HG03108 (cell line): Measurements from ENCODE around the gene RBM6.

ENCODE experiments used
- ATAC-seq: cut with Tn5 transposase; IDR thresholded peaks from one replicate; pipeline ENCODE4 v1.9.1; 2021; ENCODE audit warnings: moderate library complexity; ENCODE audit not compliant: unreplicated experiment

Gene RBM6

DNA sequence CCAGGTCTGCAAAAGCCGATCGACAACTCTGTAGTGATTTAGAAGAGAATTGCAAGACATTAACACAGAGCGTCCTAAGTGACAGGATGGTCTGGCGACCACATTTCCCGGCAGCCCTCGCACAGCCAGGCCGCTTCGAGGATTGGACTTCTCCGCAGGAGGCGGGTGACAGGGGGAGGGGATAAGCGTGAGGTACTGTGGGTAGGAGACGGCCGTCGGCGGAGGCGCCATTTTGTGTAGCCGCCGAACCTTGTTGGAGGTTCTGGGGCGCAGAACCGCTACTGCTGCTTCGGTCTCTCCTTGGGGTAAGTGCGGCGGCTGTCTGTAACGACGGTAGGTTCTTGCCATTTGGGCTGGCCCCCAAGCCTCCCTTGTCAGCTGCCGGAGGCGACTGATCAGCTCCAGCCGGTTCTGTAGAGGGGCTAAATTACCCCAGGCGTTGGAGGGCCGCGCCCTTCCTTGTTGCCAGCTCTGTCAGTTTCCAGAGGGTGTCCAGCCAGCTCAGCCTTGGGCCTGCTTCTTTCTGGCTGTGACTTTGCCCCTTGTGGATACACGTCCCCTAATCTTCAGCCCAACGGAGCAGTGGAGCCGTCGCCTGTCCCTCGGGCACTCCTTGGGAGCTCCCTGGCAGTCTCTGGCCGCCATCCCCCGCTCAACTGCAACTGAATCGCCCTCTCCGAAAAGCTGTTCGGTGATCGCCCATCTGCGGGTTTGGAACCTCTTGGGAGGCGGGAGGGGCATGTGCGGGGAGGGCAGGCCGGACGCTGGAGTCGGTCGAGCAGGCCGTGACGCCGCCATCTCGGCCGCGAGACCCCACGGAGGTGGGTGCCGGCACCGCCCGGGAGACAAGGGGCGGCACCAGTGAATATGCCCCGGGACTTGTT is 149.0 kb downstream of the RBM6 start, which contains the start of gene RBM5:
Gene RBM5 (plus strand): TSS at position 195 of the 884 bp plus-strand sequence. CDS start 1,516 bp downstream, outside the sequence.
- ATAC-seq, result peak; percentile 95

DNA sequence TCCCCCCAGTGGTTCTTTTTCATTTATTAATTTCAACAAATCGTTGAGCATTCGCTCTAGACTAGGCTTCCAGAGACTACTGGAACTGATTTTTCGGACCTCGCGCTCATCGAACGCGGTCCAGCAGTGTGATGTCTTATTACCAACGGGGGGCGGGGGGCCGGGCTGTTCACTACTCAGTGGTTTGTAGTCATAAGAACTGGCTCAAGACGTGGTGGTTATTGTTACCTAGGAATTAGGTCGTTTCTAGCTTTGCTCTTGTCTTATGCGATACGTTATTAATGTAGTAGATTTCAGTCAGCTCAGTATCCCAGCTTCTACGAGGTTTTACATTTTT is 149.6 kb downstream of the RBM6 start:
- ATAC-seq, result no peak

DNA sequence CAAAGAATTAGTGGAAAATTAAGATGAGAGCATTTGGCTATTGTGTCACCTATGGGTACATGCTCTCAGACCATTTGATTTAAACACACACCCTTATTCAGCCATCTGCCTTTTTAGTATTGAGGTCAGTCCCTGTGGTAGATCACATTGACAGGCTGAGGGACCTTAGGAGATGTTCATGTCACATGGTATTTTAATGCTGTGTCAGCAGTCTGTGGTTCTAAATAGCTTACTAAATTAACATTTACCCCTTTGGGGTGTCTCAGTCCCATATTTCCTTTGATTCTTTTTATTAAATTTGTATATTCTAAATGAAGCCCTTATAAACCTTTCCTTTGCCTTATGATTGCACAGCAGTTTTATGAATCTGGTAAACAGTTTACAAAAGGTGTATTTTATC is 151.0 kb downstream of the RBM6 start:
- no peak for ATAC-seq

DNA sequence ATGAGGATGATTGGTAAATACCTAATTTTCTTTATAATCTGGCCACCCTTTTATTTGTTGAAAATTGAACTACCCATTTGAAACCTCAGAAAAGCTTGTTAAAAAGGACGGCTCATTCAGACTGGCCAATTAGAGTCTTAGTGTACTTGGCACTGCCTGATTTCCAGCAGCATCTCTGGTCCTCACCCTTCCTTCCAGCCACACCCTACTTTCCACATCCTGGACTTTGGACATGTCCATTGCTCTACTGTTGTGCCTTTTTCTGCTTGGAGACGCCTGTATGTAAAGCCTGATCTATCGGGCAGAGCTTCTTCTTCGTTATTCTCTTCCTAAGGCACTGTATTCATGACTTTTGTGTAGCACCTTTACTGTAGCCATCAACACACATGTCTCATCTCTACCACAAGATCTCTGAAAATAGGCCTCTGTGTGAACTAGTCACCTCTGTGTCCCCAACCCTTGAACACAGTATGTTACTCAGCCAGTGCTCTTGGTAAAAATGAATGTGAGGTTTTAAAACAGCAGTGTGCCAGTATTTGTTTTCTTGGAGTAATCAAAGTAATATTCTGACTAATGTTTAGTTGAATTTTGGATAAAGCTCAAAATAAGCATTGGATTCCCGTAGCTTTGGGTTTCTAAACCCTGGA is 155.5 kb downstream of the RBM6 start:
- no peak for ATAC-seq

DNA sequence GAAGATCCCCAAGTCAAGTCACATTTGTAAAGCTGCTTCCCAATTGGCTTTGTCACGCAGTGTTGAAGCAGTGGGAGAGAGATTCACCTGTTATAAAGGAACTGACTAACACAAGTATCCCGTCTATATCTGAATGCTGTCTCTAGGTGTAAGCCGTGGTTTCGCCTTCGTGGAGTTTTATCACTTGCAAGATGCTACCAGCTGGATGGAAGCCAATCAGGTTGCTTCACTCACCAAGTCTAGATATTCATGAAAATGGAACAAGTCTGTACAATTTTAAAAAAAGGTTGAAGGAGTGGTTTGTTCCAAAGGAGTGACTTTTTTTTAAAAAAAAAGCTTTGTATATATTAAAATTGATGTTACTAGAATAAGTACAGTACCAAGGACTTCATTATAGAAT is 160.4 kb downstream of the RBM6 start:
- ATAC-seq, result no peak

DNA sequence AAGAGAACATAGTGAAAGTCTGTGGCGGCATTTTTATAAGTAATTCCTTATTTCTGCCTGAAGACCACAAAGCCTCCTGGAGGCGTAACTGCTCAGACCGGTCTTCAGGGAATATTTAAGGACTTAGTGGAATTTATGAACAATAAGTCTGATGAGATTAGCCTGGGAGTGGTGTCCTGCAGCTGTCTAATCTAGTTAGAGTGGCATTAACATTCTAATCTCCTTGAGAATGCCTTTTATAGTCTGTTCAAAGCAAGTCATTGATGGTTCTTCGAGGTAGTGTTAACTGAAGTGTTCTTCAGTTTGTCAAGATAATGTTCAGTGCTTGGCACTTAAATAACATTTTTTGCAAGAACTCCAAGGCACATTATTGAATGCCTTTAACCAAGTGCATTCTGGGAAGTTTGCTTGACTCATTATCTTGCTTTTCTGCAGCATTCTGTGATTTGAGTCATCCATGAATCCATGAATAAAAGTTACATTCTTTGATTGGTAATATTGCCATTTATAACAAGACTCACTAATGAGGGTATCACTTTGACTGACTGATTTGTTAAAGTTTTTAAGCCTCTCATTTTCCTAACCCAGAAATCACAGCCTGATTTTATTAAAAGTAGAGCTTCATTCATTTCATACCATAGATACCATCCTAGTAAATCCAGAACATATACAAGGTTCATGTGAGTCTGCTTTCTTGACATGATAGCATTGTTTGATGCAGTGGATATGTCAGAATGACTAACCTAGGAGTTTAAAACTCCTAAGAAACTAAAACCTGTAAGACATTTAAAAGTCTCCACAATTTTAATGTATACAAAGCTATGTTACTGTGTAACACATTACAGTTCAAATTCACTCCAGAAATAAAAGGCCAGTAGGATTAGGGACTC is 161.3 kb downstream of the RBM6 start:
- ATAC-seq, result no peak

DNA sequence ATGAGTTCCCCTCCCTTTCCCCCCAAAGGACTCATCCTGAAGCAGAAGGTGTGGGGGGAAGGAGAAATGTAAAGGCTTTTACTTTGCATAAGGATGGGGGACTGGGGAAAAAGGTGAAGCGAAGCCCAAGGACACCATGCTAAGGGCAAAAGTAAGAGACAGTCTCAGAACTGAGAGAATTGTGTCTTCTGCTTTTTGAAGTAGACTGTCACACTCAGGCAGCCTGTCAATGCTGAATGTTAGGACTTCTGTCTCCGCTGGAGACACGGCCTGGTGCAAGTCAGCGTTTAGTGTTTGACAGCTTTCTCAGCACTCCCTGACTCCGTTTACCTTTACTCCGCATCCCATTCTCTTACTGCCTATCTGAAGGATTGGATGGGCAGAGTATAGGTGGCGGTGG is 162.6 kb downstream of the RBM6 start:
- no peak for ATAC-seq

DNA sequence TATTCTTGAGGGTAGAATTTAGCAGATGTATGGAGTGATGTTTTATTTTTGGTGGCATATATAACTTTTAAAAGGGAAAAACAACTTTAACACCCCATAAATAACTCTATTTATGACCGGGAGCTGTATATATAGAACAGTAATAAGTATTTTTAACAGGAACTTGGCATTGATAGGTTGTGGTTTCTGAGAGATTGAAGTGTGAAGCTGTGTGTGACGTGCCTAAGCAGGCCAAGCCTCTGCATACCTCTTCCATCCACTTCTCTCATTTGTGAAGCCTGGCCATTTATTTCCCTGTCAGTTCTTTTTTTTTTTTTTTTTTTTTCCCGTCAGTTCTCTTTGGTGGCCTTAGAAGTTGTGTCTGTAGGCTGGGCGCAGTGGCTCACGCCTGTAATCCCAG is 171.8 kb downstream of the RBM6 start:
- ATAC-seq, result no peak

DNA sequence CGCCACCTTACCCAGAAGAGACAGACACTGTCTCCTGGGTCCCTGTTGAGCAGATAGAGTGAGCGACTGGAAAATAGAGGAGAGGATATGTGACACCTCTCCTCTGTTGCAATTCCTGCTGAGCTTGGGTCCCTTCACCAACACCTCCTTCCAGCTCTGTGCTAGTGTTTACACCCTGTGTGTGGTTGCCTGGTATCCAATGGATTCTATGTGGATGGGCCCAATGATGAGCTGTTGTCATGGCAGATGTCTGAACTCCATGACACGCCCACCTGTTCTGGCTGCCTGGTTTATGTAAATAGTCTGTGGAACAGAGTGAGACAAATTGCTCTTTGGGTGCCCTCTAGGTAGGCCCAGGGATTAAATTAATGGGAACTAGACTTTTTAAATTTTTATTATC is 172.5 kb downstream of the RBM6 start:
- no peak for ATAC-seq

DNA sequence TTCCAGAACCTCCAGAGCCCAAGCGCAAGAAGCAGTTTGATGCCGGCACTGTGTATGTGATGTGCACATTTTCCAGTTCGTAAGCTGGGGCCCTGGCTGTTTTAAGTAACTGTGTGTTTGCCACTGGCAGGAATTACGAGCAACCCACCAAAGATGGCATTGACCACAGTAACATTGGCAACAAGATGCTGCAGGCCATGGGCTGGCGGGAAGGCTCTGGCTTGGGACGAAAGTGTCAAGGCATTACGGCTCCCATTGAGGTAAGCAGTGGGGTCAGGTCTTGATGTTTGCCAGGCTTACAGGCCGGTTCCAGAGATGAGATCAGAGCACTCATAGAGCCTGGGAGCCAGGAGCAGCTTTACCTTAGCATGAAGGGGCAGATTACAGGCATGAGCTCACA is 177.2 kb downstream of the RBM6 start:
- no peak for ATAC-seq

DNA sequence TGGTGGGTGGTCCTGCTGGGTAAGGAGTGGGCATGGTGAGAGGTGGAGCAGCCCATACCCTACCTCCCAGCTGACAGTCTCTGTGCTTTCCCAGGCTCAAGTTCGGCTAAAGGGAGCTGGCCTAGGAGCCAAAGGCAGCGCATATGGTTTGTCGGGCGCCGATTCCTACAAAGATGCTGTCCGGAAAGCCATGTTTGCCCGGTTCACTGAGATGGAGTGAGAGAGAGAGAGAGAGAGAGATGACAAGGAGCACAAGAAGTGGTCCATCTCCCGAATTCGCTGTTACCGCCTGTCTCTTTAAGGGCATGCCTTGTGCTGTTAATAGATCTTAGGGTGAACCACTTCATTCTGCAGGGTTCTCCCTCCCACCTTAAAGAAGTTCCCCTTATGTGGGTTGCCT is 178.3 kb downstream of the RBM6 start:
- ATAC-seq, result no peak

DNA sequence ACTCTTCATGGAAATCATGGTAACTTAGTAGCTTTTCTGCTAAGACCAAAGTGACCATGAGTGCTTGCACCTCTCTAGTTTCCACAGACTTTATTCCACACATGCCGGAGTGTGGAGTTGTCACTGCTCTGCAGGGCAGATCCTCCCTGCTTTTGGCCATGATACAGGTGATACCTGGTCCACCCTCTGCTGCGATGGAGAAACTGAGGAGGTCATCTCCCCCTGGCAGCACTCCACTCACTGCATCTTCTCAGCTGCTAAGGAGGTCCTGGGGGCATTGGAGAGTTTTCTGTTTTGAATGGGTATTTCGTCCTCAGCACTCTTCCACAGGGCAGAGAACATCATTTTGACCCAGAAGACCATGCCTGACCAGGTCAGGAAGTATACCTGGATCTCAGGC is 179.8 kb downstream of the RBM6 start:
- ATAC-seq, result no peak

DNA sequence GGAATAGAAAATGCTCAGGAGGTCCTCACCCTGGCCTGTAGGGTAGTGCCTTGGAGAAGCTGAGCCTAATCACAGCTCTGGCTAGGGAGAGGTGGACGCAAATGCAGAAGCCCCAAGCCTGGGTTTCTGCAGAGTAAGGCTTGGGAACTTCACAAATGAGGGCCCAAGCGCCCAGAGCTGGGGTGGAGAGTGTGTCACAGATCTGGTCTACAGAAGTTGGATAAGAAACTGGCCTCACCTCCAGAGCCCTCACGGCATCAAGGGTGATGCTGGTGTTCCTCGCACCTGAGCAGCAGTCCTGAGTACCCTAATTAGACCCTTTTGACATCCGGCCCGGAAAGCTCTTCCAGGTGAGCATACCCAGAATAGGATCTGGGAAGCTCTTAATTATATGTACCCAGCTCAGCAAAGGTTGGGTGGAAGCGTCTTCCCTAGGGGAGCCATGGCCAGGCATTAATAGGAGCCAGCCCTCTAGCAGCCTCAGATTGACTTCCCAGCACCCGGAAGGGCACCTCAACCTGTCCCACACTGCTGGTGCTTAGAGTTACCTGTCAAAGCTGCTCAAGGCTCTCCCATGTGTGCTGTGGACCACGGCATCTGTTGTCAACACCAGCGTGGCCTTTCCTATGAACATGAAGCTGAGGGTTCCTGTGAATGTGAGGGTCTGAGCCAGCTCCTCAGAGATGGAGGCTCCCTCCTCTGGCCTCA is 180.6 kb downstream of the RBM6 start:
- no peak for ATAC-seq

DNA sequence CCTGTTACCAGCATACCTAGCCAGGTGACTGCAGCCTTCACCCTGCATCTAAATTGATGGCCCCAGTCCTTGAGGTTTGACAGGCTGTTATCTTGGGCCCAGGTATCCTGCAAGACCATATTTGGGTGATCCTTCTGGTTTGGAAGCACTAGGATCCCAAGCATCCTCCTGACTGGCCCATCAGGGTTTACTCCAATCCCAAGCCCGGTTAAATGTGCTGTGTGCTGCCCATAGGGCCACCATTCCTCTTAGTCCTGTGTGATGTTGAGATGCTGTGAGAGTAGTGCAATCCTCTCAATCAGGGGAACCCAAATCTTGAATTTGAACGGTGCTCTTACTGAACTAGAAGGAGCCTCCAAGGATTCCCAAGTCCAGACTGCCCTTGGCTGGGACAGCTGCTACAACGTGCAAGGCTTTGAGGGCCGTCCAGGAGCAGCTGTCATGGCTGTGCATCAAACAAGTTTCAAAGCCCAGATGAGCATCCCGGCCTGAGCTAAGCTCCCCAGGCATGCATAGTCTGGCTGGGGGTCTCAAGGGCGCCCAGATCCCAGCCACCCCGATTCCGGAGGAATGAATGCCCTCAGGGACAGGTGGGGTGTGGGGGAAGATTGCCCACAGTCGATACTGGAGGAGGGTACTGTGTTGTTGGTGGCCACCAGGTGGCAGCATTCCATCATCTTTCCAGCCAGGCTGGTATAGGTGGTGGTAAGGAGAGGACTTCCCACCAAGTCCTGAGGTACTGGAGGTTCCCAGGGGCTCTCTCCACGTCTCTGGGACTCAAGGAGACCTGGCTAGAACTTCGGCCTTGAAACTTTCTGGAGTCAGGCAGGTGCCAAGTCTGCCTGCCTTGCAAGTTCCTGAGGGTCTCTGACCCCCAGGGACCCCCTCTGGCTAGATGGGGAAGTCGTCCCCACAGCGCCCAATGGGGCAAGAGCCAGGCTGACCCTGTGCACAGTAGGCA is 181.4 kb downstream of the RBM6 start:
- ATAC-seq, result peak; percentile 69

DNA sequence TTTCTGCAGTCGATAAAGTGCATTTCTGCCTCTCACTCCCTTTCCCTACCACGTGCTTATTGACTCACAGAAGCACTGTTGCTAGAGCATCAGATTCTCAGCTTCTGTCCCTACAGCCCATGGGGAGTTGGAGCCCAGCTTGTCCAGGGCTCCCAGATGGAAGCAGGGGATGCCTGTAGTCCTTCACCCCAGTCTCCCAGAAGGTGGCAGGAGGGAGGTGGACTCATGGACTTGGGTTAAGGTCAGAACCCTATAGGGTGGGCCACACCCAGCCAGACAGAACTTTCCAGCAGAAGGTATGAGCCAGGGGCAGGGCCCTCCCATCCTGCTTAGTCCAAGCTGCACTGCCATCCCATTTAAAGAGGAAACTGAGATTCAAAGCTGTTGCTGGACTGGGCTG is 182.1 kb downstream of the RBM6 start:
- no peak for ATAC-seq

DNA sequence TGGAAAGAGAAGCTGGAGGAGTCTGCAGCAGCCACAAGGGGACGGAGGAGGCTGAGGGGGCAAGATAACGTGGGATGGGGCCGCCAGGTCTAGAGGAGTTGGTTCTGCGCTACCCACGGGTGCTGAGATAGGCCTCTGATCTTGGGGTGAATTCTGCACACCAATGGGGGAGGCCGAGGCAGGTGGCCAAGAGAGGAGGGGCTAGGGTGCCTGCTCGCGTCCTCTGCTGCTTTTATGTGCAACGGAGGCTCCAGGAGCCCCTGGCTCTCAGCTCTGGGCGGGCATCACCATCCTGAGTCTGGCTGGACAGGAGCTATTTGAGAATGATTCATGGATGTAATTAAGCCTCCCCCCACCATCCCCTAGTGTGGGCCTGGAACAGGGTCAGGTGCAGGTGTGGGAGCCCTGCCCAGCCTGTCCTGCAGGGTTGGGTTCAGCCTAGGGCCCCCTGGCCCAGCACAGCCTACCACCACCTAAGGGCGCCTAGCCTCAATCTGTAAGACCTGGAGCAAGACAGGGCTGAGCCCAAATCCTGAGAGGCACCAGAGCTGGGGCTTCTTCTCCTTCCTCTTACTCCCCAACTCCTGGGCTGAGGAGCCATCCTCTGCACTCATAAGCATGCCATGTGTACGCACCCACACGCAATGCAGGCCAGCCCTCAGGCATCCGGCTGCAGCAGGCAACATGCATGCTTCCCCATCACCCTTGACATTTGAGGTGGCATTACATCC is 182.9 kb downstream of the RBM6 start:
- ATAC-seq, result no peak

DNA sequence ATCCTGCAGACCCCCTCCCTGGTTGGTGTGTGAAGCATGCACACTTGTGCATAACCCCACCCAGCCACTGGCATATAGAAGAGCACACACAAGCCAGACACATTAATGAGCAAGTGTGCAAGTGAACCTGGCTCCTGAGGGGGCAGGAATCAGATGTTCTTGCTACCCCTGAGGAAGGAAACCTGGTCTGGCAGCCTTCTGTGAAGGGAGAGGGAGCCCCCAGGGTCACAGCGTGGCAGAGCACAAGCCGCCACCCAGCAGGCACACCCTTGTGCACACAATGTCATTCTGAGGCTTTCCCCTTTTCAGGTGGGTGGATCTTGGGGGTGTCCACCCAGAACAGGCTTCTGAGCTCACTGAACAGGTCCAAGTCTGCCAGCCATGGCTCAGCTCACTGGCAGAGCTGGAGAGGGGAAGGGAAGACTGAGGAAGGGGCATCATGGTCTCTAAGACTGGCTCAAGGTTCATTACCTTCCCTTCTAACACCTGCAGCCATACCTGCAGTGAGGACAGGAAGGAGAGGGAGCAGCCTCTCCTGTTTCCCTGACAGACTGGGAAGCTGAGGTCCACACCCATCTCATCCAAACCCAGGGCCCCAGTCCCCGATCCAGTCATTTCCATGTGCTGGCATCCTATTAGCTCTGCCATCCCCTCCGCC is 183.6 kb downstream of the RBM6 start:
- no peak for ATAC-seq

DNA sequence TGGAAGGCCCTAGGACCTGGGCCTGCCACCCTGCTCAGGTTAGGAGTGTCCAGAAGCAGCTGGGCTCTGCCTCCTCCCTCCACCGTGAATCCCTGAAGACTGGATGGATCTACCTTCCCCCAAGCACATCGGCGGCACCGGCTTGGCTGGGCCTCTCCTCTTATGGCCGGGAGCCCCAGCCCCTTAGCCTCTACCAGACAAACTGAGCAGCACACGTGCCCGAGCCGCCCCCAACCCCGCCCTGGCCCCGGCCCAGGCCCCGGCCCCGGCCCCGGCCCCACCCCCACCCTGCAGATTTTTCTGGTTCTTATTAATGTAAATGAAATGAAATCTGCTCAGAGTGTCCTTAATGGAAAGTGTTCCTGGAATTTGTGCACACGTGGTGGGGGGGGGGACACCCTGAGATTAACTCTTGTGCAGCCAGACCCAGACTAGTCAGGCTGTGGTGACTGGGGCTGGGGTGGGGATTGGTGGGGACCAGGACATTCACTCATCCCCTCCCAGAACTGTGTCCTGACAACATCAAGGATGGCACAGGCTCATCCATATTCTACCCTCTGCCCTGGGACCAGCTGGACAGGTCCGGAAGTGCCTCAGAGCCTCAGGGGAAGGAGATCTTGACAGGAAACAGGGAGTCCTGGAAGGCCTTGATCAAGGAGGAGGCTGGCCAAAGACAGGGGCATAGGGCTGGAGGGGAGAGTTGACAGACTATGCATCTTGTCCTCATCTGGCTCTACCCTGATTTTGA is 184.3 kb downstream of the RBM6 start:
- no peak for ATAC-seq
